BLaER1 (cell line): ENCODE data around the gene MCF2L2.

Experiments used
- H3K27ac ChIP-seq: shearing (Covaris generic); formaldehyde crosslinking; 2 replicates; pipeline ENCODE4 v1.8.1; 2022
- H3K27me3 ChIP-seq: shearing (Covaris generic); formaldehyde crosslinking; 2 replicates; pipeline ENCODE4 v1.8.1; 2022
- H3K36me3 ChIP-seq: shearing (Covaris generic); formaldehyde crosslinking; 2 replicates; pipeline ENCODE4 v1.8.1; 2022
- H3K4me1 ChIP-seq: shearing (Covaris generic); formaldehyde crosslinking; 2 replicates; pipeline ENCODE4 v1.8.1; 2022
- H3K4me2 ChIP-seq: shearing (Covaris generic); formaldehyde crosslinking; 2 replicates; pipeline ENCODE4 v1.8.1; 2022
- H3K4me3 ChIP-seq: shearing (Covaris generic); formaldehyde crosslinking; 2 replicates; pipeline ENCODE4 v1.8.1; 2022
- H3K9ac ChIP-seq: shearing (Covaris generic); formaldehyde crosslinking; 2 replicates; pipeline ENCODE4 v1.8.1; 2022
- H3K9me3 ChIP-seq: shearing (Covaris generic); formaldehyde crosslinking; 2 replicates; pipeline ENCODE4 v1.8.1; 2022
- H4K20me1 ChIP-seq: shearing (Covaris generic); formaldehyde crosslinking; 2 replicates; pipeline ENCODE4 v1.8.1; 2022
- Cebpa-rat ChIP-seq: shearing (Covaris generic); IDR thresholded peaks from 2 replicates; pipeline ENCODE4 v1.8.1; 2022

Gene MCF2L2

GRCh38 chr3:183262875-183263378 is 165.5 kb downstream of the MCF2L2 start:
- no peak overlapping the region for H3K4me3 ChIP-seq
- no peaks in the 10 kb centered on the region for H4K20me1 ChIP-seq
- H3K9ac ChIP-seq: no peak overlapping the region
- H3K36me3 ChIP-seq: no peaks in the 10 kb centered on the region
- no peaks in the 10 kb centered on the region for H3K9me3 ChIP-seq
- no peak overlapping the region for H3K4me2 ChIP-seq
- H3K27me3 ChIP-seq: no peaks in the 10 kb centered on the region; the same call in 1 of the 2 replicates
- H3K4me1 ChIP-seq: peaks cover 19% of the 10 kb centered on the region
- H3K27ac ChIP-seq: no peak overlapping the region
- no peak for TF ChIP-seq Cebpa-rat

- H4K20me1 ChIP-seq: no peaks in the 10 kb centered on the region
- no peak overlapping the region for H3K9ac ChIP-seq
- no peaks in the 10 kb centered on the region for H3K9me3 ChIP-seq
- peaks cover 19% of the 10 kb centered on the region for H3K4me1 ChIP-seq
- peaks cover 13% of the 10 kb centered on the region; the same call in 1 of the 2 replicates for H3K27me3 ChIP-seq
- no peak for TF ChIP-seq Cebpa-rat
- H3K27ac ChIP-seq: no peak overlapping the region
- H3K4me3 ChIP-seq: no peak overlapping the region
- H3K4me2 ChIP-seq: no peak overlapping the region
- H3K36me3 ChIP-seq: no peaks in the 10 kb centered on the region
Measured at GRCh38 chr3:183261151-183261724, 167.2 kb downstream of the MCF2L2 start.

GRCh38 chr3:183260167-183260904 is 168.1 kb downstream of the MCF2L2 start:
- Histone ChIP-seq H3K27ac (peak overlapping the region; percentile 28; the same call in 1 of the 2 replicates), H3K4me3 (no peak overlapping the region)

DNA sequence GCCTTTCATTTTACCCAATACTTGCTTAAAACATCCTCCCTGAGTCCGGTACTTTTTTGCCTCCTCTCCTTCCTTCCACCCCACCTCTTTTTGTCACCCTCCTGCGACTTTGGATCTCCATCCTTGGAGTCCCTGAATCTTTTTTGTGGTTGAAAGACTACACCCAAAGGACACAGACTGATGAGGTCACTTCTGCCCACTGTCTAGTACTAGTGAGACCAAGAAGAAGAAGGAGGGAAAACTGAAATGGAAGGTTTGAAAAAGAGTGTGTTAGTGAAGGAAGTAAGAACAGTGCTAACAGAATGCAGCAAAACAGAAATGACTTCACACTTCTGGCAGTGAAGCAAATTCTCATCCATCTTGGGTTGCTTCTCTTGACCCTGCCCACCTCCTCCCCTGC is 168.8 kb downstream of the MCF2L2 start:
- Histone ChIP-seq H3K4me3 (no peak overlapping the region), H3K36me3 (no peaks in the 10 kb centered on the region), H3K4me2 (peak overlapping the region; percentile 54), H3K9ac (no peak overlapping the region), H4K20me1 (peaks cover 9% of the 10 kb centered on the region), H3K4me1 (peaks cover 23% of the 10 kb centered on the region), H3K27me3 (peaks cover 30% of the 10 kb centered on the region), H3K27ac (peak overlapping the region; percentile 28; the same call in 1 of the 2 replicates), H3K9me3 (peaks cover 10% of the 10 kb centered on the region)
- TF ChIP-seq Cebpa-rat: no peak

More at GRCh38 chr3:183260167-183260904, 168.1 kb downstream of the MCF2L2 start:
- Histone ChIP-seq H3K36me3 (no peaks in the 10 kb centered on the region), H3K27me3 (peaks cover 22% of the 10 kb centered on the region), H3K9me3 (peaks cover 3% of the 10 kb centered on the region), H3K4me1 (peaks cover 19% of the 10 kb centered on the region), H3K4me2 (peak overlapping the region; percentile 54), H3K9ac (no peak overlapping the region), H4K20me1 (peaks cover 2% of the 10 kb centered on the region; the same call in 1 of the 2 replicates)
- peak; percentile 66; the same call in 1 of the 2 replicates for TF ChIP-seq Cebpa-rat

DNA sequence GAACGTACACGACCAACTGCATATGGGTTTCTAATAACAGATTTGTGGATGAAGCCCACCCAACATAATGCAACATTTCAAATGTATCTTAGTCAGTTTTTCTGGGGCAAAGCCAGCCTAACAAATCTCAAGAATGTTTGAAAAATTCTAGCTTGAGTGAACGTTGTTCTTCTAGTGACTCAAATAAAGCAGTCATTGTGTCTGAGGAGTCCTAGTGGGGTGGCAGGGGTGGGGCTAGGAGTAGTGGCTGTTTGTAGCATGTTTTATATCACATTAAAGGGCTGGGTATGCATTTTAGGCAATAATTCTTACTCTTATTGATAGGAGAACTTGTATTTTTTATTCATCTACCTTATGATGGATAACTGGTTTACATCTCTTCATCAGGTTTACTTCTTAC is 169.3 kb downstream of the MCF2L2 start:
- H4K20me1 ChIP-seq: peaks cover 15% of the 10 kb centered on the region
- H3K9me3 ChIP-seq: peaks cover 14% of the 10 kb centered on the region
- no peak overlapping the region for H3K4me3 ChIP-seq
- no peak overlapping the region for H3K27ac ChIP-seq
- peaks cover 35% of the 10 kb centered on the region for H3K27me3 ChIP-seq
- no peaks in the 10 kb centered on the region for H3K36me3 ChIP-seq
- H3K9ac ChIP-seq: no peak overlapping the region
- TF ChIP-seq Cebpa-rat: no peak
- H3K4me2 ChIP-seq: peak overlapping the region; percentile 54
- peaks cover 28% of the 10 kb centered on the region for H3K4me1 ChIP-seq

DNA sequence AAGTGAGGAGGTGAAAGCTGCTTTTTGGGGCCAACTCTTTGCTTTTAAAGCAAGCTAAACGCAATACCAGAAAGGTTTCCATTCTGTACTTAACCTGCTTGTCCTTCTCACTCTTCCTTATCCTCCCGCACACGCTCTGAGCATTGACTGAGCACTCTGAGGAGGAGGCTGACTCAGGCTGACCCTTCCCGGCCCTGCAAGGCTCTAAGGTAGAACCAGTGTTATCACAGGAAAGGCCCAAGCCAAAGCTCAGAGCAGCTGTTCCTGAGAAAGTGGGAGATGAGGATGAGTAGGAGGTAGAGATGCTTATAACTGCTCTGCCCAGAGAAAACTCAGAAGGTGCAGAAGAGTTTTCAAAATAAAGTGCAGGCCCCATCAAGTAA is 173.1 kb downstream of the MCF2L2 start:
- peaks cover 28% of the 10 kb centered on the region for H3K4me1 ChIP-seq
- no peak overlapping the region for H3K4me2 ChIP-seq
- no peaks in the 10 kb centered on the region for H3K36me3 ChIP-seq
- H4K20me1 ChIP-seq: peaks cover 28% of the 10 kb centered on the region
- peaks cover 72% of the 10 kb centered on the region for H3K27me3 ChIP-seq
- TF ChIP-seq Cebpa-rat: no peak
- no peak overlapping the region for H3K4me3 ChIP-seq
- peaks cover 14% of the 10 kb centered on the region for H3K9me3 ChIP-seq
- H3K9ac ChIP-seq: no peak overlapping the region
- H3K27ac ChIP-seq: no peak overlapping the region

DNA sequence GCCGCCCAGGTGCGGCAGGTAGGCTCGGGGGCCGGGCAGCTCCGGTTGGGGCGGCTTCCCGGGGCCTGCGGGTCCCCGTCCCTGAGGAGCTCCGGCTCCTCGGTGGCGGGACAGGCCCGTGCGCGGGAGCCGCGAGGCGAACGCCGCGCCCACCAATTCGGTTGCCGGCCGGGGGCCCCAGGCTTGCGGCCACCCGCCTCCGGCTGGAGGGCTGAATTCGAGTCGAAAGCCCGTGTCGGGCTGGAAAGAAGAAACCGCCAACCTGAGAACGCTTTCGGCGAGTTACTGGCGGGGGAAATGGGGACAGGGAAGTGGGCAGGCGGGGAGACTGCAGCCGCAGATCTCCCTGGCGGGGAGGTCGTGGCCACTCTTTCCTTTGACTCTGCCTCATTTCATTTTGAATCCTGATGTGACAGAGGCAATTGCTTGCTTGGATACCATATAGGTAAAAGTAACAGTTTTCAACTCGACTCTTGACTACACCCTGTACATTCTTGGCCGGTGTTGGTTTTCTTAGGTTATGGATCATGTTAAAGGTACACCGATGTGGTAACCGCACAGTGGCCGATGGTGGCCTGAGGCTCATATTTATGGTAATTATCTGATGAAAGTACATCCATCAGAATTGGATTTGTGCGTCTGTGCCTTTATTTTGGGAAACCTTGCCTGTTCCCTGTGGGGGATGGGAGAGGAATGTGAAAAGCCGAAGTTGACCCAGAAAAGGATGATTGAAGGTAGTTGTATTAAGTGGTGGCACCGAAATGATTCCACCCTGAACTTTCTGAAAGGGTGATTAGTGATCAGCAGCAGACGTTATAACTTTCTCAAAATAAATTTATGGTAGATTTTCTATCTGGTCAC is 173.7 kb downstream of the MCF2L2 start:
- H3K36me3 ChIP-seq: no peaks in the 10 kb centered on the region
- H3K27me3 ChIP-seq: peaks cover 72% of the 10 kb centered on the region
- H3K9me3 ChIP-seq: peaks cover 14% of the 10 kb centered on the region
- H3K4me3 ChIP-seq: peak overlapping the region; percentile 71
- H3K9ac ChIP-seq: peak overlapping the region; percentile 69
- peak overlapping the region; percentile 66 for H3K27ac ChIP-seq
- H4K20me1 ChIP-seq: peaks cover 28% of the 10 kb centered on the region
- H3K4me2 ChIP-seq: peak overlapping the region; percentile 91
- TF ChIP-seq Cebpa-rat: no peak
- H3K4me1 ChIP-seq: peaks cover 22% of the 10 kb centered on the region

DNA sequence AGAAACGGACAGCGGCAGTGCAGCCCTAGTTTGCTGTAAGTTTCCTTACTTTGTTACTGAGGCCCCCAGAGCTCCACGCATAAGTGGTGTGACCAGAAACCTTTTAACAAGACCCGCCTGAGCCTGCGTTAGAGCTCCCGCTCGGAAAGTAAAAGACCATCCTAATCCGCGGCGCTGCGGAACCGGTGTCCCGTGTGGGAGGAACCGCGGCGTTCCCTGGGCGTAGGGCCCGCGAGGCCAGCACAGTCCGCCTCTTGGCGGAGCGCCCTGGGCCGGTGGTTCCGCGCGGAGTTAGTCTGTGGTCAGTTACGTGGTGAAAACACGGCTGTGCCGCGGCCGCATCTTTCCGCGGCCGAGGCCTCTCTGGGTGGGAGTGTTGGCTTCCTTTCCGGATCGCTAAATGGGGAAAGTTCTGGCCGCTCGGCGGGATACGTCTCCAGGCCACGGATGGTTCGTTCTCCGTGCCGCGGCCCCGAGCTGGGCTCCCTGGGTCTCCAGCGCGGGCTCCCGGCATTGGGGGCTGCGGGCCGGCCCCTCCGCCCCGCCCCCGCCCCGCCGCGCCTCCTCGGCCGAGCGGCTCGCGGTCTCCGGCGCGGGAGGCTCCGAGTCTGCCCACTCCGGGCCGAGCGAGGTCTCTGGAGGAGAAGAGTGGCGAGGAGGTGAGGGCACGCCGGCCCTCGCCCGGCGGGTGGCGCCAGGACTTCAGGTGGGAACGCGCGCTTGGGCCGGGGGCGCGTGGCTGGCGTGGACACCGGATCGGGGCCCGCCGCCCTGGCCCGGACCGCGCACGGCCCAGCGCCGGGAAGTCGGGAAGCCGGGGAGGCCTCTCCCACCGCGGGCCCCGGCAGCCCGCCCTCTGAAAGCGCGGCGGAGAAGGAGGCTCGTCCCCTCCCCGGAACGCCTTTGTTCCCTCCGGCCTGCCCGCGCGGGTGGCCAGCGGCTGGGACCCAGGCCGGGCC is 174.6 kb downstream of the MCF2L2 start:
- H3K4me3 ChIP-seq: peak overlapping the region; percentile 71
- peak overlapping the region; percentile 66 for H3K27ac ChIP-seq
- peaks cover 27% of the 10 kb centered on the region for H3K4me1 ChIP-seq
- no peaks in the 10 kb centered on the region for H3K36me3 ChIP-seq
- peak overlapping the region; percentile 91 for H3K4me2 ChIP-seq
- H3K9ac ChIP-seq: peak overlapping the region; percentile 69
- peaks cover 14% of the 10 kb centered on the region for H3K9me3 ChIP-seq
- TF ChIP-seq Cebpa-rat: no peak
- peaks cover 72% of the 10 kb centered on the region for H3K27me3 ChIP-seq
- H4K20me1 ChIP-seq: peaks cover 28% of the 10 kb centered on the region
